ENCODE measurements around the gene CCDC88C.

GRCh38 chr14:91243074-91243471 lies 174.5 kb downstream of the CCDC88C start:
- TF ChIP-seq CTCF (IDR thresholded peaks at IDR 0.05) = no peak
- no peak for TF ChIP-seq POLR2AphosphoS5 (IDR thresholded peaks at IDR 0.05)
- TF ChIP-seq POLR2A (IDR thresholded peaks at IDR 0.05) = no peak

Measured in upper lobe of left lung (tissue), 4 donors.